GM23338 (cell line): ENCODE results near the gene ARHGEF28. TPM values are rescaled to one million over a fixed set of nuclear protein-coding genes. Genes with fewer than 3 reads are reported as not detected.

Source experiments
- ATAC-seq: fragments of 200-7000 bp; cut with Tn5 transposase; 3 replicates; pipeline ENCODE4 v1.9.1; 2020
- DNase-seq: peaks from one replicate; pipeline ENCODE4 v3.0.0-alpha.2; 2015; ENCODE audit warnings: low spot score
- H2AFZ ChIP-seq: fragments of 200-600 bp; sonication (generic); 2 replicates; pipeline ENCODE4 v1.8.0; 2016; ENCODE audit warnings: antibody characterized with exemption, mild to moderate bottlenecking, moderate library complexity
- H3F3A ChIP-seq: fragments of 200-600 bp; sonication (generic); replicated peaks from 2 replicates; pipeline ENCODE4 v1.8.0; 2017; ENCODE audit warnings: antibody characterized with exemption, mixed run types, low read depth
- H3K27ac ChIP-seq: fragments of 200-600 bp; sonication (generic); 2 replicates; pipeline ENCODE4 v1.6.1; 2016; ENCODE audit warnings: low read depth
- H3K27me3 ChIP-seq: fragments of 200-600 bp; sonication (generic); 2 replicates; pipeline ENCODE4 v1.8.0; 2016; ENCODE audit warnings: mild to moderate bottlenecking, mixed run types, moderate library complexity; ENCODE audit not compliant: insufficient read depth
- H3K36me3 ChIP-seq: fragments of 200-600 bp; sonication (generic); 2 replicates; pipeline ENCODE4 v1.8.0; 2016; ENCODE audit warnings: mild to moderate bottlenecking; ENCODE audit not compliant: insufficient read depth
- H3K4me1 ChIP-seq: fragments of 200-600 bp; sonication (generic); 2 replicates; pipeline ENCODE4 v1.8.0; 2016; ENCODE audit warnings: mild to moderate bottlenecking, moderate library complexity; ENCODE audit not compliant: insufficient read depth
- H3K4me2 ChIP-seq: fragments of 200-600 bp; sonication (generic); 2 replicates; pipeline ENCODE4 v1.7.1; 2017; ENCODE audit warnings: mixed run types
- H3K4me3 ChIP-seq: fragments of 200-600 bp; sonication (generic); 2 replicates; pipeline ENCODE4 v1.6.1; 2016; ENCODE audit warnings: mixed run types
- H3K79me2 ChIP-seq: fragments of 200-600 bp; sonication (generic); replicated peaks from 2 replicates; pipeline ENCODE4 v1.8.0; 2017; ENCODE audit warnings: mild to moderate bottlenecking; ENCODE audit not compliant: insufficient read depth
- H3K9me2 ChIP-seq: fragments of 200-600 bp; sonication (generic); 2 replicates; pipeline ENCODE4 v1.8.0; 2017; ENCODE audit not compliant: insufficient read depth
- H4K20me1 ChIP-seq: fragments of 200-600 bp; sonication (generic); replicated peaks from 2 replicates; pipeline ENCODE4 v1.8.0; 2017; ENCODE audit warnings: mild to moderate bottlenecking; ENCODE audit not compliant: insufficient read depth
- H3K27ac Mint-ChIP-seq: 2 replicates; pipeline ENCODE4 v1.8.0; 2020; ENCODE audit warnings: inconsistent platforms, mild to moderate bottlenecking, moderate library complexity, mixed read lengths
- H3K27me3 Mint-ChIP-seq: 3 replicates; pipeline ENCODE4 v1.8.0; 2022; ENCODE audit warnings: low read depth, mild to moderate bottlenecking, moderate library complexity, mixed read lengths, inconsistent platforms; ENCODE audit not compliant: insufficient read depth, poor library complexity
- H3K36me3 Mint-ChIP-seq: 3 replicates; pipeline ENCODE4 v1.8.0; 2021; ENCODE audit warnings: low read depth, mild to moderate bottlenecking, inconsistent platforms, moderate library complexity, mixed read lengths
- H3K4me1 Mint-ChIP-seq: 3 replicates; pipeline ENCODE4 v1.8.0; 2020; ENCODE audit warnings: mild to moderate bottlenecking, inconsistent platforms, mixed read lengths
- H3K4me3 Mint-ChIP-seq: 3 replicates; pipeline ENCODE4 v1.8.0; 2021; ENCODE audit warnings: moderate library complexity, mild to moderate bottlenecking, inconsistent platforms, mixed read lengths
- H3K9me3 Mint-ChIP-seq: 3 replicates; pipeline ENCODE4 v1.8.0; 2020; ENCODE audit warnings: moderate library complexity, mild to moderate bottlenecking, inconsistent platforms, mixed read lengths
- CTCF ChIP-seq, 2 experiments: fragments of 200-600 bp in 1 of 2; sonication (generic) in 1 of 2; conservative IDR thresholded peaks; 2 replicates each; pipeline versions ENCODE4 v1.5.1 to v1.6.1; 2016 to 2017; ENCODE audit warnings: antibody characterized with exemption in 2 of 2, low read depth in 2 of 2, mild to moderate bottlenecking in 2 of 2, moderate library complexity in 1 of 2
- ZNF114 ChIP-seq: fragments of 250-450 bp; sonication (Bioruptor Pico); IDR thresholded peaks from 2 replicates; pipeline ENCODE4 v1.5.0; 2020; ENCODE audit warnings: mild to moderate bottlenecking, moderate library complexity
- polyA plus RNA-seq: library from polyadenylated mRNA; unstranded; fragments of >200 nt; fragmentation: Nextera tagmentation; extraction: Ambion mirVana; gene quantifications from 2 replicates; pipeline ENCODE4 v1.2.1, GENCODE V29; 2016
- total RNA-seq: library from RNA; depleted of rRNA; stranded (reverse); fragments of >200 nt; shearing (Covaris generic); gene quantifications from 2 replicates; pipeline ENCODE4 v1.2.3, GENCODE V29; 2014
- TF ChIP-seq, protein P1 (sequence below): fragments of 250-450 bp; sonication (Bioruptor Pico); IDR thresholded peaks from 2 replicates; pipeline ENCODE4 v1.5.0; 2020; ENCODE audit warnings: mild to moderate bottlenecking, moderate library complexity

The ARHGEF28 gene
- total and polyA plus RNA-seq, 2 experiments from 2014 or later: 0.39 to 1.0 TPM

DNA sequence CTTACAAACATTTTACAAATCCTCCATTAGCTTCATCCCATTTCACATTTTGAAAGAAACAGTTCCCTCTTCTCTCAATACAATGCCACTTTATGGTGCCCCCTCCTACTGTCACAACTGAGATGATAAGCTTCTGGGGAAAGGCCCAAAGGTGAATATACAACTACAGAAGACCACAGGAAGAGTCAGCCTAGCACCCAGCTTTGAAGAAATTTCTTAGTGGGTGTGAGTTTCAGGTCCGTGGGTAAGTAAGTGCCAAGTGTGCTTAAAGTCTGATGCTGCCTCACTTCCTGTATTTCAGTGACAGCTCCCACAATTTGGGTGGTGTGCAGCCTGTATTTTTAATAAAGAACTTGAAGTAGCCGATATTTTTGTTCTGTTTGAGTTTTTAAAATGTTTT is 68.1 kb downstream of the ARHGEF28 start (continued):
- TF ChIP-seq, protein P1, sequence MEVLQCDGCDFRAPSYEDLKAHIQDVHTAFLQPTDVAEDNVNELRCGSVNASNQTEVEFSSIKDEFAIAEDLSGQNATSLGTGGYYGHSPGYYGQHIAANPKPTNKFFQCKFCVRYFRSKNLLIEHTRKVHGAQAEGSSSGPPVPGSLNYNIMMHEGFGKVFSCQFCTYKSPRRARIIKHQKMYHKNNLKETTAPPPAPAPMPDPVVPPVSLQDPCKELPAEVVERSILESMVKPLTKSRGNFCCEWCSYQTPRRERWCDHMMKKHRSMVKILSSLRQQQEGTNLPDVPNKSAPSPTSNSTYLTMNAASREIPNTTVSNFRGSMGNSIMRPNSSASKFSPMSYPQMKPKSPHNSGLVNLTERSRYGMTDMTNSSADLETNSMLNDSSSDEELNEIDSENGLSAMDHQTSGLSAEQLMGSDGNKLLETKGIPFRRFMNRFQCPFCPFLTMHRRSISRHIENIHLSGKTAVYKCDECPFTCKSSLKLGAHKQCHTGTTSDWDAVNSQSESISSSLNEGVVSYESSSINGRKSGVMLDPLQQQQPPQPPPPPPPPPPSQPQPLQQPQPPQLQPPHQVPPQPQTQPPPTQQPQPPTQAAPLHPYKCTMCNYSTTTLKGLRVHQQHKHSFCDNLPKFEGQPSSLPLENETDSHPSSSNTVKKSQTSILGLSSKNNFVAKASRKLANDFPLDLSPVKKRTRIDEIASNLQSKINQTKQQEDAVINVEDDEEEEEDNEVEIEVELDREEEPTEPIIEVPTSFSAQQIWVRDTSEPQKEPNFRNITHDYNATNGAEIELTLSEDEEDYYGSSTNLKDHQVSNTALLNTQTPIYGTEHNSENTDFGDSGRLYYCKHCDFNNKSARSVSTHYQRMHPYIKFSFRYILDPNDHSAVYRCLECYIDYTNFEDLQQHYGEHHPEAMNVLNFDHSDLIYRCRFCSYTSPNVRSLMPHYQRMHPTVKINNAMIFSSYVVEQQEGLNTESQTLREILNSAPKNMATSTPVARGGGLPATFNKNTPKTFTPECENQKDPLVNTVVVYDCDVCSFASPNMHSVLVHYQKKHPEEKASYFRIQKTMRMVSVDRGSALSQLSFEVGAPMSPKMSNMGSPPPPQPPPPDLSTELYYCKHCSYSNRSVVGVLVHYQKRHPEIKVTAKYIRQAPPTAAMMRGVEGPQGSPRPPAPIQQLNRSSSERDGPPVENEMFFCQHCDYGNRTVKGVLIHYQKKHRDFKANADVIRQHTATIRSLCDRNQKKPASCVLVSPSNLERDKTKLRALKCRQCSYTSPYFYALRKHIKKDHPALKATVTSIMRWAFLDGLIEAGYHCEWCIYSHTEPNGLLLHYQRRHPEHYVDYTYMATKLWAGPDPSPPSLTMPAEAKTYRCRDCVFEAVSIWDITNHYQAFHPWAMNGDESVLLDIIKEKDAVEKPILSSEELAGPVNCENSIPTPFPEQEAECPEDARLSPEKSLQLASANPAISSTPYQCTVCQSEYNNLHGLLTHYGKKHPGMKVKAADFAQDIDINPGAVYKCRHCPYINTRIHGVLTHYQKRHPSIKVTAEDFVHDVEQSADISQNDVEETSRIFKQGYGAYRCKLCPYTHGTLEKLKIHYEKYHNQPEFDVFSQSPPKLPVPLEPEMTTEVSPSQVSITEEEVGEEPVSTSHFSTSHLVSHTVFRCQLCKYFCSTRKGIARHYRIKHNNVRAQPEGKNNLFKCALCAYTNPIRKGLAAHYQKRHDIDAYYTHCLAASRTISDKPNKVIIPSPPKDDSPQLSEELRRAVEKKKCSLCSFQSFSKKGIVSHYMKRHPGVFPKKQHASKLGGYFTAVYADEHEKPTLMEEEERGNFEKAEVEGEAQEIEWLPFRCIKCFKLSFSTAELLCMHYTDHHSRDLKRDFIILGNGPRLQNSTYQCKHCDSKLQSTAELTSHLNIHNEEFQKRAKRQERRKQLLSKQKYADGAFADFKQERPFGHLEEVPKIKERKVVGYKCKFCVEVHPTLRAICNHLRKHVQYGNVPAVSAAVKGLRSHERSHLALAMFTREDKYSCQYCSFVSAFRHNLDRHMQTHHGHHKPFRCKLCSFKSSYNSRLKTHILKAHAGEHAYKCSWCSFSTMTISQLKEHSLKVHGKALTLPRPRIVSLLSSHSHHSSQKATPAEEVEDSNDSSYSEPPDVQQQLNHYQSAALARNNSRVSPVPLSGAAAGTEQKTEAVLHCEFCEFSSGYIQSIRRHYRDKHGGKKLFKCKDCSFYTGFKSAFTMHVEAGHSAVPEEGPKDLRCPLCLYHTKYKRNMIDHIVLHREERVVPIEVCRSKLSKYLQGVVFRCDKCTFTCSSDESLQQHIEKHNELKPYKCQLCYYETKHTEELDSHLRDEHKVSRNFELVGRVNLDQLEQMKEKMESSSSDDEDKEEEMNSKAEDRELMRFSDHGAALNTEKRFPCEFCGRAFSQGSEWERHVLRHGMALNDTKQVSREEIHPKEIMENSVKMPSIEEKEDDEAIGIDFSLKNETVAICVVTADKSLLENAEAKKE (CRISPR knock-in tag): no peak
- TF ChIP-seq CTCF (conservative IDR thresholded peaks at IDR 0.05; ENCODE audit: low read depth in 2 of 2): no peak

- Histone ChIP-seq H4K20me1 (no peaks in the 10 kb centered on the region), H3K36me3 (no peaks in the 10 kb centered on the region), H3K4me1 (peaks cover 17% of the 10 kb centered on the region), H3F3A (no peaks in the 10 kb centered on the region), H3K4me2 (no peak overlapping the region), H3K4me3 (no peak overlapping the region), H3K9me2 (peaks cover 11% of the 10 kb centered on the region), H2AFZ (no peak overlapping the region), H3K79me2 (no peaks in the 10 kb centered on the region), H3K27ac (no peak overlapping the region), H3K27me3 (no peaks in the 10 kb centered on the region)
- H3K36me3 Mint-ChIP-seq: no peaks in the 10 kb centered on the region
- no peak overlapping the region for H3K27ac Mint-ChIP-seq
- DNase-seq (no peak), ATAC-seq (no peak)
- H3K4me1 Mint-ChIP-seq: peaks cover 27% of the 10 kb centered on the region
- peaks cover 2% of the 10 kb centered on the region for H3K27me3 Mint-ChIP-seq
- H3K9me3 Mint-ChIP-seq: no peaks in the 10 kb centered on the region; the same call in 2 of the 3 replicates
- H3K4me3 Mint-ChIP-seq: no peak overlapping the region
- TF ChIP-seq ZNF114 (CRISPR knock-in tag): no peak
- TF ChIP-seq, protein P1 (CRISPR knock-in tag): no peak
These were observed 72.0 kb downstream of the ARHGEF28 start for GRCh38 chr5:73698011-73698410.
